DND-41 (cell line): Measurements from ENCODE around the gene PCDH7.

Source experiments
- CTCF ChIP-seq: IDR thresholded peaks from 2 replicates; pipeline ENCODE4 v1.5.1; 2012; ENCODE audit warnings: borderline replicate concordance, low read length, moderate library complexity, mild to moderate bottlenecking; ENCODE audit not compliant: poor library complexity, severe bottlenecking; ENCODE audit errors: extremely low read depth
- EZH2 ChIP-seq: IDR thresholded peaks from 3 replicates; pipeline ENCODE4 v1.6.1; 2012; ENCODE audit warnings: borderline replicate concordance, low read depth, mild to moderate bottlenecking, moderate library complexity, low read length, inconsistent platforms; ENCODE audit not compliant: severe bottlenecking

- no peak for TF ChIP-seq EZH2
- peak; percentile 45 for TF ChIP-seq CTCF
Measured at GRCh38 chr4:30714408-30715031, 5.6 kb upstream of the PCDH7 start.
